Tongue (tissue), 2 donors: ENCODE results near the gene SAMD7. TPM values are rescaled to one million over a fixed set of nuclear protein-coding genes. Genes with fewer than 3 reads are reported as not detected.
A peak's percentile ranks its signal among the peaks of the same experiment; 100 is the strongest.

Experiments used
- DNase-seq: peaks from one replicate; pipeline ENCODE4 v3.0.0-alpha.2; 2015
- total RNA-seq: library from RNA; depleted of rRNA; stranded (reverse); fragments of >200 nt; gene quantifications from one replicate; pipeline ENCODE4 v1.2.3, GENCODE V29; 2014

The SAMD7 gene
- total RNA-seq: not detected

DNA sequence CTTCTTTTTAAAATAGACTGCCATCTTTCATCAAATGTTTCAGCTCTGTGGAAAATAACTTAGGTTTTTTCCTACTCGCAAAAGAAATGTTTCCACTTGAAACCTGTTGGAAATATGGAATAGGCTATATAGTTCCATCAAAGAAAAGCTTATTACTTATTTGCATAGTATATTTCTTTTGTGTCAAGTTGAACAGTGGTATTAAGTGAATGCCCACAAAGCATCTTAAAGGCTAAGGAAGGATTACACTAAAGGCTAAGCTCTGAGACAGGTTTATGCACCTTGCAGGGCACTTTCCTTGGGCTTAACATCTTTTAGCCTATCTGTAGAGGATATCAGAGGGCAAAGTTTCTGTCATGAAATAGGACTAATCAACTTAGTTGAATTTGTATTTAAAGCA lies at the start of gene SAMD7:
SAMD7 (plus strand) TSS at position 301 of the 400 bp plus-strand sequence. CDS start 7,927 bp downstream, outside the sequence.
- DNase-seq: no peak

DNA sequence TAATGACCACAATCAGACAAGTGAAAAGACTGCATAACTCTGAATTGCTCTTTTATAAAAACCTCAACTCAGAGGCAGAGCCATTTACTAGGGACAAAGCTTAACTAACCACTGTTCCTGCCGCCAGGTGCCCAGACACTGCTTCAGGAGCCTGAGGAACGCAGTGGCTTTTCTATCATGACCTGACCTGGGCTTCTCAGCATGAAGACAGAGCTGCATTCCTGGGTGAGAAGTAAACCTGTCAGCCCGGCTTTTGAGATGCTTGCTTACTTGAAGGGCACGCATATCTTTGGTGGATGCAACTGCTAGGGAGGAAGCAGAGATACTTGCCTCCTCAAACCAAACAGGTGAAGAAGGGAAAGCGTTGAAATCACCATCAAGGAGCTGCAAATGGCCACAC lies 49.5 kb upstream of the SAMD7 start:
- no peak for DNase-seq

DNA sequence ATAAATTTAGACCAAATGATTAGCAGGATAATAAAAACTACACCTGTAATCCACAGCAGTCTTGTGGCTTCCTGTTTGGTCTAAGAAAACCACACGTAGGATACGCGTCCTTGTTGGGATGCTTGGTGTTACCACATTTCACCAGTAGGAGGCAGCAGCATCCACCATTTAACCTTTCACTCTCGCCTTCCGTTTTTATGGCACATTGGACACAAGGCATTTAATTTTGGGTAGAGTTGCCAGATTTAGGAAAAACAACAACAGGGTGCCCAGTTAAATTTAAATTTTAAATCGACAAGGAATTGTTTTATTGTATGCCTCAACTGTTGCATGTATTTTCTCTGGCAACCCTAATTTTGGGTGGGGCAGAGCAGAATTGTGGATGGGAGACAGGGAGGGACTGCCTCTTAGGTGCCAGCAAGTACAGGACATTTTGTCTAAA lies 47.9 kb upstream of the SAMD7 start:
- DNase-seq: peak; percentile 82

DNA sequence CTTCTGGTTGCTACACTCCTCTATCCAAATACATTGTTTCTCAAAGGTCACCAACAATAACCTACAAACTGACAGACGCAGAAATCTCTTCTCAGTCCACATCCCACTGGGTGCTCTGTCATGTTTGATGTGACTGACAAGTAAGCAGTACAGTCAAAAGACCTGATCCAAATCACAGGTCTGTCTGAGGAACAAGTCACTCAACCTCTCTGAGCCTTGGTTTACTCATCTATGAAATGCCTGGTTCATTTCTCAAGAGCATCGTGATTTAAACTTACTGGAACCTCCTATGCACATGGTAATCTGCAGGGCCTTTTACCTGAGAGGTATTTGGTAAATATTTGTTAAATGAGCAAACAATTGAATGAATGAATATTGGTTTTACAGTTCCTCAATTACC lies 47.1 kb upstream of the SAMD7 start:
- no peak for DNase-seq

DNA sequence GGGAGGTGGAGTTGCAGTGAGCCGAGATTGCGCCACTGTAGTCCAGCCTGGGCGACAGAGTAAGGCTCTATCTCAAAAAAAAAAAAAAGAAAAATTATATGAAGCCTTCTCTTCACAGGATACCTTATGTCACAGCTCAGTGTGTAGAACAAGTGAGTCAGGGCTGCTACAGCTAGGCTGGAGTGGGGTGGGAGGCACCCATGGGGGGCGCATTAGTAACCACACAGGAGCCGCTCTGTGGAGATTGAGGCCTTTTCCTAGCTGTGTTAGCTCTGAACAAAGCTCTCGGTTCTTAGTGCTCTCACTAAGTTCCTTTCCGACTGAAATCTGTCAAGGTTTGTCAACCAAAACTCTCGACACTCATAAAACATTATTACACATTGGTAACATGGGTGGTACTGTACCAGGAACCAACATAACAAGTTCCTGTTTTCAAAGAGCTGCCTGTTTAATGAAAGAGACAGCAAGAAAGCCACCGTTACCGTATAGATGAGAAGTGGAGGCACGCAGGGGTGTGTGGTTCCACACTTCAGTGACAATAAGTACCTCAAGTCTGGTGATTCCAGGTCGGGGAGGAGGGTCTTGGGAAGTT lies 46.1 kb upstream of the SAMD7 start:
- DNase-seq: no peak

GRCh38 chr3:169867584-169868210 lies 43.7 kb upstream of the SAMD7 start:
- no peak for DNase-seq

DNA sequence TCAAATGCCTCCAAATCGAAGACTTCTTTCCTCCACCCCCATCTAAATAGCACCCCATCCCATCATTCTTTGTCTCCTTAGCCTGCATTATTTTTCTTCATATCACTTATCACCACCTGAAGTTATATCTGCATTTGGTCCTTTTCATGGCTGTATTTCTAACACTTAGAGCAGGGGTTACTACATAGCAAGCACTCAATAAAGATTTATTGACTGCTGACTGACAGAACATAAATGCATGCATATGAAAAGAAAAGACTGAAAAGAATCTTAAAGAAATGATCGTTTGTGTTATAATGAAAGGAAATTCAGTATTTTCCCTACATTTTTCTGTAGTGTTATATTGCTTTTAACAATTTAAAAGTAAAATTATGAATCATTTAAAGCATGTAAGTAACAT lies 43.0 kb upstream of the SAMD7 start:
- DNase-seq: no peak

- no peak for DNase-seq
These were observed 41.7 kb upstream of the SAMD7 start, which contains the start of gene LRRC31 for GRCh38 chr3:169869484-169870220. Gene LRRC31, minus strand, starts transcription at chr3:169869935. Its CDS starts 128 bp downstream, at chr3:169869807.

- peak; percentile 12 for DNase-seq
These were observed 40.1 kb upstream of the SAMD7 start for GRCh38 chr3:169871129-169871886.

DNA sequence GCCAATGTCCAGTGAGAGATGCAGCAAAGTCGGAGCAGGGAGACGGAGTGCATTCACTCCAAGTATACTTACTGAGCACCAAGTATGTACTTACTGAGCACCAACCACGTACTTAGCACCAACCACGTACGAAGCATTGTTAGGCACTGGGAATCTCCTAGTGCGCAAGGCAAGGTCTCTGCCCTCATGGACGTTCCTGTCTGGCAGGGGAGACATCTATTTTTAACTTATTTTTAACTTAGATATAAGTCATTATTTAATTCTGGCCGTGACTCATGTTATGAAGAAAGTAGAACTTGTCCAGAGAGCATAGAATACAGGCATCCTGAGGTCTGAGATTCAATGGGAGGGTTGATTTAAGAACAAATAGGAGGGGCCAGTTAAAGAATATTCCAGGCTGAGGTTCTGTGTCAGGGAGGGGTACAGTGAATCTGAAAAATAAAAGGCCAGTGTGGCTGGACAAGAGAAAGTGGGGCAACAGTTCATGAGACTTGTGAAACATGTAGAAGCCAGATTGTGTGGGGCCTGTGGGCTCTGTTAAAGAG lies 32.3 kb upstream of the SAMD7 start:
- no peak for DNase-seq

- DNase-seq: no peak
These were observed 31.4 kb upstream of the SAMD7 start for GRCh38 chr3:169879845-169880575.

DNA sequence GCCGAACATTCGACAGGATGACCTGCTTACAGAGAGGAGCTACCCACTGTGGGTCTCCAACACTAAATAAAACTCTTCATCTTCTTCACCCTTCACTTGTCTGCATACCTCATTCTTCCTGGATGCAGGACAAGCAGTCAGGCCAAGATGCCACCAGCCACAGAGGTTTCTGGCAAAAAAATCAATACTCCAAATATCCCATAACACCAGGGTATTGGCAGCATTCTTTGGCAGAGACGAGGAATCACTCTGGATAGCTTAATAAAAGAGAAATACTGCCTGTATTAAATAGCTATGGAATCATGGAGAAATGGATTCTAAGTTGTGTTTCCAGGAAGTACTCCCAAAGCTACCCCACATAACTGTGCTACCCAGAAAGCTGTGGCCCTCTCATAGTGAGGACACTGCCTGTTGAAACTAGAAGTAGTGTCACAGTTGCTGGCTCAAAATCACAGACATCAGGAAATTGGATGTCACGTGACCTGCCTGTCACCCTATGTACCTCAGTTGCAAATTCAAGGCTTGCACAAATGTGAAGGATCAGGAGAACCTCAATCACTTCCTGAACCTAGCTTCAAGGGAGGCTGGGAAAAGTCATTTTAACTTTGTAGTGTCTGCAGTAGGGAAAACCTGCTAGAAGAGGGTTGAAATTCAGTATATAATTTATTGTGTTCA lies 30.7 kb upstream of the SAMD7 start:
- no peak for DNase-seq

DNA sequence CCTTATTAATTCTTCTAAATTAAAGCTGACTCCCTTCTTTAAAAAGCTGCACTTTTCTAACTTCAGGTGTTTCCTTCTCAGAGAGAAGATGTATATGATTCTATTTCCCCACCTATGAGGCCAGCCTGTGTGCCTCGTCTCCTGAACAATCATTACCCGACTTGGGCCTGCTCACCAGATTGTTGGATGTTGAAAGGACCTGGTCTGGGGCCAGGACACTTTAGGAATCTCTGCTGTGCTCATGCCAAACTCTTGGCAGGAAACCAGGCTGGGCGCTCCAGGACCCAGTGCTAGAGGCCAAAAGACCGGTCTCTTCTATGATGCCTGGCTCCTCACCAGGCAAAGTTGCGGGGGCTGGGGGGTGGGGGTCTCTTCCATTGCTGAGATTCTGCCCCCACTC lies 24.7 kb upstream of the SAMD7 start:
- DNase-seq: peak; percentile 53

DNA sequence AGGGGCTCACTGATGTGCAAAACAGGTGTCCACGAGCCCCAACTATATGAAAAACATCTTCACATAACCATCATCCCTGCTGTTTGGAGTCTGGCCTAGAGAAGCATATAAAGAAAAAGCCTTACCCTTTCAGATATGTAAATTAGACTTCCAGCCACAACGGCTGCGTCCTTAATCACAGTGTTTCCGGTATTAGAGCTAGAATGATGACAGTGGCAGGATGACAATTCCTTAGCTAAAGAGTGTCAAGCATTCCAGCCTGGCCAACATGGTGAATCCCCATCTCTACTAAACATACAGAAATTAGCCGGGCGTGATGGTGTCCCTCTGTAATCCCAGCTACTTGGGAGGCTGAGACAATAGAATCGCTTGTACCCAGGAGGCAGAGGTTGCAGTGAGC lies 19.5 kb upstream of the SAMD7 start:
- no peak for DNase-seq

DNA sequence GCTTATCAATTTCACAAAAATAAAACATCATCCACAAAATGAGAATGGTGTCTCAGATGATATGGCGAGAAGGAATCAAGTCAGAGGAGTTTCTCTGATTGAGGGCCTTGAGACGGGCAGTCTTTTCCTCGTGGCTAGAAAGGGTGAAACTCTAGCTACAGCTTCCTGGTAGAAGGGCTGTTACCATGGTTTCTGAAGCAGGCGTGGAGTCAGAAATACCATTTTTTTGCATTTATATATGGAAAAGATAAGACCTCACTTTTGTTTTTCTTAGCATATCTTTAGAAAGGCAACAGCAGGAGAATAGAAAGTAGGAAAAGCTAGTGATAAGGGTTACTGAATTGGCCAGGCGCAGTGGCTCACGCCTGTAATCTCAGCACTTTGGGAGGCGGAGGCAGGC lies 17.3 kb upstream of the SAMD7 start:
- no peak for DNase-seq

GRCh38 chr3:169895072-169895471 lies 16.3 kb upstream of the SAMD7 start:
- no peak for DNase-seq

DNA sequence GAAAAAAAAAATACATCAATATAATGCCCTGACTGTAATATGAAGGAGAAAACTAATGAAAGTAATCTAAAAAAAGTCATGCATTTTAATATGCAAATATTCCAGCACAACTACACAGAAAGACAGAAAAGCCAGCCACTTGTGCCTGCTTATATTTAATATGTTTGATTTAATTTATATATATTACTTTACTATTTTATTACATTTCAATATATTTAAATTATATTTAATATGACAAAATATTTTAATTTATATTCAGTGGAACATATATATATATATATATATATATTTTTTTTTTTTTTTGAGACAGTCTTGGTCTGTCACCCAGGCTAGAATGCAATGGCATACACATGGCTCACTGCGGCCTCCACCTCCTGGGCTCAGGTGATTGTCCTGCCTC lies 14.1 kb upstream of the SAMD7 start:
- no peak for DNase-seq

DNA sequence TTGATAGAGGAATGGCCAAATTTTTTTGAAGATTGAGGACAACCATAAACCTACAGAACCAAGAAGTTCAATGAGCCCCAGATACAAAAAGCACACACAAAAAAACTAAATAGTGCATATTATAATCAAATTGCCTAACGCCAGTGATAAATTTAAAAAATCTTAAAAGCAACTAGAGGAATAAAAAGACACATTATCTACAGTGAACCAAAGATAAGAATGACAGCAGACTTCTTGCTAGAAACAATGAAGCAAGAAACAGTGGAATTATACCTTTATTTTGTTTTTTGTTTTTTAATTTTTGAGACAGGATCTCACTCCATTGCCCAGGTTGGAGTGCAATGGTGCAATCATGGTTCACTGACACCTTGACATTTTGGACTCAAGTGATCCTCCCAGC lies 9.9 kb upstream of the SAMD7 start:
- DNase-seq: no peak

- no peak for DNase-seq
These were observed 6.0 kb upstream of the SAMD7 start for GRCh38 chr3:169905404-169905803.

GRCh38 chr3:169907476-169907875 lies 3.9 kb upstream of the SAMD7 start:
- DNase-seq: no peak

- no peak for DNase-seq
These were observed 3.4 kb upstream of the SAMD7 start for GRCh38 chr3:169907944-169908343.
